ENCODE measurements around the gene SPATA16.
"Not testable (repeated sequence)": the region's sequence is repeated elsewhere in the genome, so short reads cannot be mapped to it uniquely, and the experiment has no call there.

Gene SPATA16

GRCh38 chr3:173058229-173058628 lies 82.8 kb downstream of the SPATA16 start:
- DNase-seq: no peak

- no peak for DNase-seq
Measured at GRCh38 chr3:173055228-173055933, 85.7 kb downstream of the SPATA16 start.

GRCh38 chr3:173049360-173049759 lies 91.7 kb downstream of the SPATA16 start:
- DNase-seq: no peak

GRCh38 chr3:173045770-173046382 lies 95.2 kb downstream of the SPATA16 start:
- no peak for DNase-seq

GRCh38 chr3:173044998-173045397 lies 96.0 kb downstream of the SPATA16 start:
- DNase-seq: no peak

GRCh38 chr3:173043757-173044156 lies 97.3 kb downstream of the SPATA16 start:
- DNase-seq: no peak

- DNase-seq: no peak
Measured at GRCh38 chr3:173038484-173038871, 102.6 kb downstream of the SPATA16 start.

- DNase-seq: no peak
Measured at GRCh38 chr3:173037840-173038483, 103.1 kb downstream of the SPATA16 start.

- DNase-seq: no peak
Measured at GRCh38 chr3:173030273-173030672, 110.8 kb downstream of the SPATA16 start.

GRCh38 chr3:173028351-173028750 lies 112.7 kb downstream of the SPATA16 start:
- no peak for DNase-seq

- no peak for DNase-seq
Measured at GRCh38 chr3:173027429-173027828, 113.6 kb downstream of the SPATA16 start.

- no peak for DNase-seq
Measured at GRCh38 chr3:173025941-173026340, 115.1 kb downstream of the SPATA16 start.

- DNase-seq: no peak
Measured at GRCh38 chr3:173021547-173022185, 119.4 kb downstream of the SPATA16 start.

GRCh38 chr3:173020128-173020527 lies 120.9 kb downstream of the SPATA16 start:
- not testable (repeated sequence) for DNase-seq

GRCh38 chr3:173019378-173019777 lies 121.7 kb downstream of the SPATA16 start:
- DNase-seq: no peak

- DNase-seq: no peak
Measured at GRCh38 chr3:173018758-173019157, 122.3 kb downstream of the SPATA16 start.

GRCh38 chr3:173013219-173013832 lies 127.7 kb downstream of the SPATA16 start:
- DNase-seq: no peak

GRCh38 chr3:173009410-173009809 lies 131.6 kb downstream of the SPATA16 start:
- DNase-seq: no peak

GRCh38 chr3:173008978-173009377 lies 132.1 kb downstream of the SPATA16 start:
- no peak for DNase-seq

GRCh38 chr3:173007079-173007723 lies 133.8 kb downstream of the SPATA16 start:
- no peak for DNase-seq

GRCh38 chr3:173006006-173006405 lies 135.0 kb downstream of the SPATA16 start:
- DNase-seq: no peak

GRCh38 chr3:173004681-173005080 lies 136.4 kb downstream of the SPATA16 start:
- no peak for DNase-seq

GRCh38 chr3:173003956-173004355 lies 137.1 kb downstream of the SPATA16 start:
- no peak for DNase-seq
